ENCODE data around the gene JCAD.
A peak's percentile ranks its signal among the peaks of the same experiment; 100 is the strongest.

Gene JCAD

DNA sequence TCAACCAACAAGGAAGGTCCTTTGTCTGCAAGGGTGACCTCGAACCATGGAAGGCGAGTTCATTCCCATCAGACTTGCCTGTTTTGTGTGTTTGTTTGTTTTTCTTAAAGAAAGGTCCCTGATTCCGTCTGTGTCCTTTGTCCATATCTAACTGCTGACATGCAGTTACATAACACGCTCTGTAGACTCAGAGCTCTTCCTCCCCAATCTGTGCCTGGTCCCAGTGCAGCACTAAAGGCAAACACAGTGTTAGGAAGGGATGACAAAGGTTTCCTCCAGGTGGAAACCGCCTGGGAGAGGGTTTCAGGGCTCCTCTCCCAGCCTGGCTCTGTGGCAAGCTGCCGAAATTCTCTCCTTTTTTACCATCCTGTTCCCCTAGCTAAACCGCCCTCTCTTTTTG is 13.4 kb downstream of the JCAD start:
- DNase-seq (ENCODE audit: low read depth in 2 of 2), result no peak

- no peak for DNase-seq (ENCODE audit: low read depth in 2 of 2)
These were observed 15.7 kb downstream of the JCAD start for GRCh38 chr10:30043476-30044270.

GRCh38 chr10:30042820-30043219 is 16.6 kb downstream of the JCAD start:
- no peak for DNase-seq (ENCODE audit: low read depth in 2 of 2)

DNA sequence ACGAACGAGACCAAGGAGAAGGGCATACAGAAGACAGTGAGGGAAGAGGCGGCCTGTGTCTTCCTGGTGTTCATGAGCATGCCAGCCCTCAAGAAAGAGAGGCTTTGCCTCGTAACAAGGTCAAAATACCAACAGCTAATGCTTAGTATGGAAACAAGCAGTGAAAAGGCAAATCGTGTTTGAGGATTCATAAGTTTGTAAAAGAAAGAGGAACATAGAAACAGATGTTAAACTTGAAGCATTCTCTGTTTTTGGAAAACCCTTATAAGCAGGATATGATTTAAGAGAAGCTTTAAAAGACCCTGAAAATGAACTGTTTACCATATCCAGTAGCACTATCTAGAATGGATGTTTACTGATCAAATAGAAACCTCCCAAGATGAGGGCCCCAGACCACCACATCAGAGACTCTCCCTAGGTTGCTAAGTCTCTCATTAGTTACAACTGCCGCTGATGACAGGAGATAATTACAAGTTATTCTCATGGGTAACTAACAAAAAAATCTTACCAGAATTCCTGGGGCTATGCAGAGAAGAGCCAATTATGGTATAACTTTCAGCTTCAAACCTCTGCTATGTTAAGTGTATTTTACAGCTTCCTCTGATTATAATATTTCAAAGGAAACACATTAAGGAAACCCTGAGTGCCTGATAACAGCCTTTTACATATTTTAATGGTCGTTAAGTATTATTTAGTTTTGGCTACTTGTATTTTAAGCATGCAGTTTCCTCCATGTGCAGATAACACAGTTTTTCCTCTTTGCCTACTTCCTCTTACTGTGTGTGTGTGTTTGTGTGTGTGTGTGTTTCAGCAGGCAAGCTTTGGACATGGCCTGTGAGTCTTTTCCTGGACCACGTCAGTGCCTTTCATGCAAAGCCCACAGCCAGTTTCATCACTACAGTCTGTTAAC is 17.9 kb downstream of the JCAD start:
- no peak for DNase-seq (ENCODE audit: low read depth in 2 of 2)

GRCh38 chr10:30040597-30040996 is 18.8 kb downstream of the JCAD start:
- DNase-seq (ENCODE audit: low read depth in 2 of 2), result no peak

DNA sequence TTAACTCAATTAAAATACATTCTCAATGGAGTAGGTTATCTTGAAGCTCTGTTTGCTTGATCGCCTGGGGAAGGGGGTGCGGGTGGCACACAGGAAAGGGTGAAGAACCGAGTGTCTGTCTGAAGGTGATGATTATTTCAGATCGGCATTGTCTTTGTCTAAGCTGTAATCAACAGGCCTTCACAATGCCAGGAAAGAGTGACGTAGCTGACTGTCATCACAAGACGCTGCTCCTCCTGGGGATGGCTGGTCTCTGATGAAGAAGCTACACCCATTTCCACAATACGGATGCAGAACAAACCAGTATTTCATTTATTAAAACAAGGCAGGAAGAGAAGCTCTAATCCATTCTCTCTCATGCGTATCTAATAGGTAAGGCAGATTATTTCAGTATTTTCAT is 19.4 kb downstream of the JCAD start:
- no peak for DNase-seq (ENCODE audit: low read depth in 2 of 2)

GRCh38 chr10:30039567-30039966 is 19.8 kb downstream of the JCAD start:
- no peak for DNase-seq (ENCODE audit: low read depth in 2 of 2)

- no peak for DNase-seq (ENCODE audit: low read depth in 2 of 2)
These were observed 20.4 kb downstream of the JCAD start for GRCh38 chr10:30038781-30039536.

DNA sequence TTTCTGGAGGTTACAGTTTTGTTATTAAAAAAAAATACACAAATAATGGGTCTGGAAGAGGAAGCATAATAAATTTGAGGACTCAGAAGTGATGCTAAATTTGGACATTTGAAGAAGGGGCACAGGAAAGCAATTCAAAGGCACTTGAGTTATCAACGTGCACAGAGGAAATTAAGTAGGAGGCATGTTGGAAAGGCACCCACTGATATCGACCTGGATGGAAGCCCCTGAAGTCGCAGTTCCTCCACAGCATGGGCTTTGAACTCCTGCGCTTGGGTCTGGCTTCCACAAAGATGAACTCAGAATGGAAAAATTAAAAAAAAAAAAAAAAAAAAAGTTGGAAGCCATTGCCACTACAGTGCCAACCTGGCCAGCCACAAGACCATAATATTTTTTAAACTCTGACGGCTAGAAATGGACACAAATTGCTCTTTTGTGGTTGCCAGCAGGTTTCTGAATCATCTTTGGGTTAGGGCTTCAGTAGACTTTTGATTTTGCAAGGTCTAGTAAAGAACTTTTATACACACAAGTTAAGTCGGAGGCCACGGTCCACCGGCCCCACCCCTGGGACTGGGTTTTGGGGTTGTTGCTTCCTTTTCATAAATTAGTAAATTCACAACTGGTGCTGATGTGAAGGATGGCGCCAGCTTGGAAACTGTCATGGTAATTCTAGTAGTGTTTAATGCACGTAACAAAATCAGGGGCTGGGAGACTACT is 21.6 kb downstream of the JCAD start:
- DNase-seq (ENCODE audit: low read depth in 2 of 2), result no peak

- DNase-seq (ENCODE audit: low read depth in 2 of 2), result no peak
These were observed 22.6 kb downstream of the JCAD start for GRCh38 chr10:30036811-30037210.

DNA sequence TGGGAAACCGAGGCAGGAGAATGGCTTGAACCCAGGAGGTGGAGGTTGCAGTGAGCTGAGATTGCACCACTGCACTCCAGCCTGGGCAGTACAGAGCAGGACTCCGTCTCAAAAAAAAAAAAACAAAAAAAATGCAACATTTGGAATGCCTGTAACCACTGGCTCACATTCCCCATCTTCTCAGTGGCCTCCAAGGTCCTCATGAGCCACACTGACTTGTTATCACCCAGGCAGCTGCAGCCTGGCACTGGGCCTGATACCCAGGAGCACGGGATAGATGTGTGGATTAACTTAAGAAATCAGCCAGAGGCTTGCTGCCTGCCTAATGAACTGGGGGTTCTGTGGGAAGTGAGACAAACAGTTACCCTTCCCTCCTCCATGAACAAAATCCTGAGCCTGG is 23.0 kb downstream of the JCAD start:
- DNase-seq (ENCODE audit: low read depth in 2 of 2), result no peak

DNA sequence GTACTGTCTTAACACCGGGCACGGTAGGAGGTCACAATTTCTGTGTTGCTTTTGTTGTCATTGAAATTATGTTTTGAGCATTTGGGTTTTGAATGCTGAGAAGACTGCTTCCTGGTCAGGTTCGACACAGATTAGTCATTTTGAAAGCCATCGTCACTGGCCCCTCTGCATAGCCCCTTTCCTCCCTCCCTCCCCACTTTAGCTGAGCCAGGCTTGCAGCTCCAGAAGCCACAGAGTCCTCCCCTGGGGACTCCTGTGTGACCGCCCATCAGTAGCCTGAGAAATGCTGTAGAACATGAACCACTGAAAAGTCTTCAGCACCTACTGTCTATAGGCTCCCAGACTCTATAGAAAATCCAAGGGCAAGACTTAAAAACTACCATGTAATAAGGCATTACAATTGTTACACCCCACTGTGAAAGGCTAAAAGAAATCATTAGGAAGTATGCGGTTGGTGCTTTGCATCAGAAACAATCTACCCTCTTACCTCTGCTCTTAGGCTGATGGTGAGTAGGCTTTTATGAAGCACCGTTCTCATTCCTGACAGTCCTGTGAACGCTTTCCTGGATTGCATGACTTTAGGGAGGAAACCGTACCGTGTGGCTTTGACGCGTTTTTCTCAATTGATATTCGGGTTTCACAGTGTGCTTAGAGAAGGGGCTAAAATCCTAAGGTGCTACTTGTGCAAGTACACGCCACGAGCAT is 24.8 kb downstream of the JCAD start:
- no peak for DNase-seq (ENCODE audit: low read depth in 2 of 2)

DNA sequence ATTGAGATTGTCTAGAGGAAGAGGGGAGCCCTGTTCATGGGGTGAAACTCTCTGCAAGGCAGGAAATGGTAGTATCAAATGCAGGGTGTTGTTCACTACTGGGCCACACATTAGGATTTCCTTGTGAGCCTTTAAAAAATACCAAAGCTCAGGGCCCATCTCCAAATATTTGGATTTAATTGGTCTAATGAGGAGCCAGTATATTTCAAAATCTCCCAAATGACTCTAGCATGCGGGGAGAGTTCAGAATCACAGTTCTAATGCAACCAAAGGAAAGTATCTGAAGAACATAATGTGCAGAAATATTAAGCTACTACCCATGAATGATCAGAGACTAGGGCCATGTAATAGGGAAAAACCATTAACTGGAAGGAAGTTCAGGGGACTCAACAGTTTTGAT is 27.3 kb downstream of the JCAD start:
- no peak for DNase-seq (ENCODE audit: low read depth in 2 of 2)

DNA sequence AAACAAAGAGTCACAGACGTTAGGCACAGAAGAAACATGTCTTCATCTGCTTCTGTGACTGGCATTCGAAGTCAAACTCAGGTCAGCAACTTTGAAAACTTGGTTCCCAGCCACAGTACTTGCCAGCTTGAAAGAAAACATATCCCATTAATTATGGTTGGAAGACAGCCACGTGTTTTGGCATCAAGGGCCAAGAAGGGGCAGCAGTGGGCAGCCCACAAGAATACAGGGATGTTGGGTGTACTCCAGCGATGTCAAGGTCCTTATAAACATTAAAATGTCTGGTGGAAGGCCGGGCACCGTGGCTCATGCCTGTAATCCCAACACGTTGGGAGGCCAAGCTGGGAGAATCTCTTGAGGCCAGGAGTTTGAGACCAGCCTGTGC is 29.5 kb downstream of the JCAD start:
- DNase-seq (ENCODE audit: low read depth in 2 of 2), result no peak

GRCh38 chr10:30029164-30029871 is 30.1 kb downstream of the JCAD start:
- no peak for DNase-seq (ENCODE audit: low read depth in 2 of 2)

GRCh38 chr10:30028738-30029030 is 30.7 kb downstream of the JCAD start:
- DNase-seq (ENCODE audit: low read depth in 2 of 2), result no peak

DNA sequence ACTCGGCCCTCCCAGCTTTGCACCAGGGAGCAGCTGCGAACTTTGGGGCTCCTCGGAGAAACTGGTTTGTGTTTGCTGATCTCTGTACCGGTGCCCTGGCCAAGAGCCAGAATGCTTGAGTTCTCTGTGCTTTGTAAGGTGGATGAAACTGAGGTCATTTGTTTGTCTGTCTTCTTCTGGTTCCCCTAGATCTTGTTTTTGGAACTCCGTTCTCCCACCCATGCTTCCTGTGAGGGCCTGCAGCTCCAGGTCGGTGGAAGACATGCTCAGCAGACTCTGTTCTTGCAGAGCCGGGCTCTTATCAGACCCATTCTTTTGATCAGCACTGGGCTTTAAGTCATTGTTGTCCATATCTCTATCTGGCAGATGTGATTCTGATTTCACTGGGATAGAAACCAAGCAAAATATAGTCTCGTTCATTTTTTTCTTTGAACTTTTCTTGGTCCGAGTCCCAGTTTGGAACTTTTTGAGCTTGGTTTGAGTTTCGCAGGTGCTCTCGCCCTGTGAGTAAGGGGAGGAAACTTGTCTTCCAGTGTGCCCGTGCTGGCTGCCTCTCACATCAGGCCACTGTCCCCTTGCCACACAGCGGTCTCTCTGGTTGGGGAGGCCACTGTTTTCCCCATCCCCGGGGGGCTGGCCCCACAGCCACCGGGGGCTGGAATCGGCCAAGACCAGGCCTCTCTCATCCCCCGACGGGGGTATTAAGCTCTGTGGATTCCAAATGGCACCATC is 31.2 kb downstream of the JCAD start:
- no peak for DNase-seq (ENCODE audit: low read depth in 2 of 2)

- DNase-seq (ENCODE audit: low read depth in 2 of 2), result peak; percentile 68 to 81
These were observed 32.1 kb downstream of the JCAD start for GRCh38 chr10:30027057-30028005.

DNA sequence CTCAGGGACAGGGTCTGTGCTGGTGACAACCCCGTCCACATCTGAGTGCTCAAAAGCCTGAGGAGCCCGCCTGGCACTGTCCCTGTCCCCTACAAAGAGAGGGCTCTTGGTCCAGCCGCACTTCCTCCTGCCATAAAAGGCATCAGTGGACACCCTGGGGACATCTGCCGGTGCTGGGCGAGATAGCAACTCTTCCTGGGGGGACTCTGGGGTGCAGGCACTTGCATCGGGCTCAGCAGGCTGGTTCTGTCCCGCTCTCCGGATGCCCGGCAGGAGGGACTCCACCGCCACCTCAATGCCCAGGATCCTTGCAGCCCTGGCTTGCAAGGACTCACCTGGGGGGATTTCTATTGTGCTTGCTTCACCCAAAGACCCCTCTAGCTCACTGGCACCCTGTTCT is 32.8 kb downstream of the JCAD start:
- no peak for DNase-seq (ENCODE audit: low read depth in 2 of 2)

Data from stimulated activated CD4-positive, alpha-beta T cell treated with anti-CD3 and anti-CD28 coated beads, Interleukin-4, amount 100 ng/mL, for 48 hours (primary cell).